ENCODE results near the gene EVC.

- TF ChIP-seq CTCF (IDR thresholded peaks at IDR 0.05): no peak
- no peak for TF ChIP-seq POLR2A (IDR thresholded peaks at IDR 0.05)
Measured at GRCh38 chr4:5826437-5827107, 115.6 kb downstream of the EVC start.
